Osteocyte (in vitro differentiated cells): ENCODE data around the gene CHM. TPM values are rescaled to one million over a fixed set of nuclear protein-coding genes. Genes with fewer than 3 reads are reported as not detected.
"Not testable (repeated sequence)": the region's sequence is repeated elsewhere in the genome, so short reads cannot be mapped to it uniquely, and the experiment has no call there.

Source experiments
- DNase-seq: peaks from one replicate; pipeline ENCODE4 v3.0.0; 2021; ENCODE audit warnings: mixed read lengths; ENCODE audit not compliant: unreplicated experiment; ENCODE audit errors: extremely low spot score
- H3K27ac Mint-ChIP-seq: one replicate; pipeline ENCODE4 v1.8.0; 2021; ENCODE audit warnings: mild to moderate bottlenecking, mixed read lengths; ENCODE audit not compliant: unreplicated experiment
- H3K27me3 Mint-ChIP-seq: one replicate; pipeline ENCODE4 v1.8.0; 2021; ENCODE audit warnings: mixed read lengths; ENCODE audit not compliant: unreplicated experiment
- H3K36me3 Mint-ChIP-seq: one replicate; pipeline ENCODE4 v1.8.0; 2021; ENCODE audit warnings: mixed read lengths; ENCODE audit not compliant: unreplicated experiment
- H3K4me1 Mint-ChIP-seq: one replicate; pipeline ENCODE4 v1.8.0; 2021; ENCODE audit warnings: mixed read lengths; ENCODE audit not compliant: unreplicated experiment
- H3K4me3 Mint-ChIP-seq: one replicate; pipeline ENCODE4 v1.8.0; 2021; ENCODE audit warnings: mild to moderate bottlenecking, moderate library complexity, mixed read lengths; ENCODE audit not compliant: unreplicated experiment
- H3K9me3 Mint-ChIP-seq: one replicate; pipeline ENCODE4 v1.8.0; 2021; ENCODE audit warnings: mixed read lengths; ENCODE audit not compliant: unreplicated experiment
- total RNA-seq: library from RNA; stranded (reverse); gene quantifications from 2 replicates; pipeline ENCODE4 v1.2.1, GENCODE V29; 2021
- TF ChIP-seq, protein P1 (sequence below): fragments of 200-600 bp; sonication (generic); IDR thresholded peaks from 2 replicates; pipeline ENCODE4 v1.5.0; 2021; ENCODE audit warnings: antibody characterized with exemption, mild to moderate bottlenecking, moderate library complexity

Gene CHM
- total RNA-seq, 1 donor from 2014 or later: 62.2 TPM

DNA sequence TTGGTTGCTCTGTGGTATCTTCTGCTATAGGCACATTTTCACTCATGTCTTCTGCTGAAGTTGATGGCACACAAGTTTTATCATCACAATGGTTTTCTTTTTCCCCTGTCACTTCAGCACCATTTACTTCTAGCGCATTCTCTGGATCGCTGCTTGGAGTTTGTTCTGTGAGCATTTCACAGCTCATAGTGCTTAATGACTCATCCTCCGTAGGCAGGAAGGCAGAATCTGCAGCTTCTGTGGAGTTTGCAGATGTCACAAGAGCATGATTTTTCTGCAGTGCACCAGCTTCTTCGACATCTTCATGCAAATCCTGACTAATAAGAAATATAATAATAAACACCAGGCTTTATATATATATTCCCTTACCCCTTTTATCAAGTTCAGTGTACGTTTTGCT, 83.6 kb downstream of the CHM start:
- Mint-ChIP-seq H3K36me3 (peaks cover 20% of the 10 kb centered on the region), H3K9me3 (no peaks in the 10 kb centered on the region), H3K4me1 (peaks cover 21% of the 10 kb centered on the region), H3K4me3 (no peak overlapping the region), H3K27me3 (no peaks in the 10 kb centered on the region), H3K27ac (no peak overlapping the region)
- TF ChIP-seq, protein P1, sequence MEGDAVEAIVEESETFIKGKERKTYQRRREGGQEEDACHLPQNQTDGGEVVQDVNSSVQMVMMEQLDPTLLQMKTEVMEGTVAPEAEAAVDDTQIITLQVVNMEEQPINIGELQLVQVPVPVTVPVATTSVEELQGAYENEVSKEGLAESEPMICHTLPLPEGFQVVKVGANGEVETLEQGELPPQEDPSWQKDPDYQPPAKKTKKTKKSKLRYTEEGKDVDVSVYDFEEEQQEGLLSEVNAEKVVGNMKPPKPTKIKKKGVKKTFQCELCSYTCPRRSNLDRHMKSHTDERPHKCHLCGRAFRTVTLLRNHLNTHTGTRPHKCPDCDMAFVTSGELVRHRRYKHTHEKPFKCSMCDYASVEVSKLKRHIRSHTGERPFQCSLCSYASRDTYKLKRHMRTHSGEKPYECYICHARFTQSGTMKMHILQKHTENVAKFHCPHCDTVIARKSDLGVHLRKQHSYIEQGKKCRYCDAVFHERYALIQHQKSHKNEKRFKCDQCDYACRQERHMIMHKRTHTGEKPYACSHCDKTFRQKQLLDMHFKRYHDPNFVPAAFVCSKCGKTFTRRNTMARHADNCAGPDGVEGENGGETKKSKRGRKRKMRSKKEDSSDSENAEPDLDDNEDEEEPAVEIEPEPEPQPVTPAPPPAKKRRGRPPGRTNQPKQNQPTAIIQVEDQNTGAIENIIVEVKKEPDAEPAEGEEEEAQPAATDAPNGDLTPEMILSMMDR: no peak
- no peak for DNase-seq

DNA sequence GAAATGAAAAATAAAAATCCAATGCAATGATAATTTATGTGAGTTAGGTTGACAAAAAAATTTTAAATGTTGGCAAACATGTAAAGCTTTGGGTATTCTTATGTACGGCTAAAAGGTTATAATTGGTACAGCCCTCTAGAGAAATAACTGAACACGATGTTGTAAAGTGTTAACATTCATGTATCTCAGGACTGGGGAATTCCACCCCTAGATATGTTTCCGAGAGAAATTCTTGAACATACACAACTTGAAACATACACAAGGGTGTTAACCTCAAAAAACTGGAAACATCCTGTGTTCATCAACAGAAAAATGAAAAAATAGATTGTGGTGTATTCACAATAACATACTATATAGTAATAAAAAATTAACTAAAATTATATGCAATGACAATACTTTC, 91.8 kb downstream of the CHM start:
- DNase-seq: no peak
- no peak overlapping the region for H3K27ac Mint-ChIP-seq
- H3K4me3 Mint-ChIP-seq: no peak overlapping the region
- H3K9me3 Mint-ChIP-seq: peaks cover 24% of the 10 kb centered on the region
- peaks cover 53% of the 10 kb centered on the region for H3K36me3 Mint-ChIP-seq
- H3K4me1 Mint-ChIP-seq: no peaks in the 10 kb centered on the region
- TF ChIP-seq, protein P1: no peak
- H3K27me3 Mint-ChIP-seq: no peaks in the 10 kb centered on the region

GRCh38 chrX:85944751-85945150, 102.6 kb downstream of the CHM start:
- H3K27me3 Mint-ChIP-seq, DNase-seq, H3K4me3 Mint-ChIP-seq, H3K27ac Mint-ChIP-seq, H3K4me1 Mint-ChIP-seq: not testable (repeated sequence)
- peaks cover 18% of the 10 kb centered on the region for H3K9me3 Mint-ChIP-seq
- peaks cover 48% of the 10 kb centered on the region for H3K36me3 Mint-ChIP-seq

- Mint-ChIP-seq H3K9me3 (peaks cover 13% of the 10 kb centered on the region), H3K4me1 (no peaks in the 10 kb centered on the region), H3K27ac (no peak overlapping the region), H3K4me3 (no peak overlapping the region), H3K36me3 (peaks cover 28% of the 10 kb centered on the region), H3K27me3 (no peaks in the 10 kb centered on the region)
- no peak for DNase-seq
- TF ChIP-seq, protein P1: no peak
Observed at GRCh38 chrX:85941275-85941674, 106.1 kb downstream of the CHM start.

GRCh38 chrX:85939942-85940341, 107.4 kb downstream of the CHM start:
- H3K4me1 Mint-ChIP-seq, H3K27me3 Mint-ChIP-seq, H3K27ac Mint-ChIP-seq, H3K9me3 Mint-ChIP-seq, H3K4me3 Mint-ChIP-seq, DNase-seq: not testable (repeated sequence)
- peaks cover 15% of the 10 kb centered on the region for H3K36me3 Mint-ChIP-seq

DNA sequence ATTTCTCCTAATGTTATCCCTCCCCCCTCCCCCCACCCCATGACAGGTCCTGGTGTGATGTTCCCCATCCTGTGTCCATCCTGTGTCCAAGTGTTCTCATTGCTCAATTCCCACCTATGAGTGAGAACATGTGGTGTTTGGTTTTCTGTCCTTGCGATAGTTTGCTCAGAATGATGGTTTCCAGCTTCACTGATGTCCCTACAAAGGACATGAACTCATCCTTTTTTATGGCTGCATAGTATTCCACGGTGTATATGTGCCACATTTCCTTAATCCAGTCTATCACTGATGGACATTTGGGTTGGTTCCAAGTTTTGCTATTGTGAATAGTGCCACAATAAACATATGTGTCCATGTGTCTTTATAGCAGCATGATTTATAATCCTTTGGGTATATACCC, 113.0 kb downstream of the CHM start:
- not testable (repeated sequence) for H3K4me1 Mint-ChIP-seq, DNase-seq, H3K27me3 Mint-ChIP-seq, H3K36me3 Mint-ChIP-seq, H3K27ac Mint-ChIP-seq, H3K9me3 Mint-ChIP-seq, H3K4me3 Mint-ChIP-seq

- no peak overlapping the region for H3K4me3 Mint-ChIP-seq
- TF ChIP-seq, protein P1: no peak
- H3K27me3 Mint-ChIP-seq: no peaks in the 10 kb centered on the region
- no peak overlapping the region for H3K27ac Mint-ChIP-seq
- peaks cover 3% of the 10 kb centered on the region for H3K9me3 Mint-ChIP-seq
- DNase-seq: no peak
- peaks cover 19% of the 10 kb centered on the region for H3K4me1 Mint-ChIP-seq
- peaks cover 7% of the 10 kb centered on the region for H3K36me3 Mint-ChIP-seq
Observed at GRCh38 chrX:85930099-85930498, 117.3 kb downstream of the CHM start.
